Pancreas (tissue), 10 donors: Measurements from ENCODE around the gene SCAF8. TPM values are rescaled to one million over a fixed set of nuclear protein-coding genes. Genes with fewer than 3 reads are reported as not detected.
A peak's percentile ranks its signal among the peaks of the same experiment; 100 is the strongest.
"Not testable (repeated sequence)": the region's sequence is repeated elsewhere in the genome, so short reads cannot be mapped to it uniquely, and the experiment has no call there.

Experiments
- ATAC-seq, 4 donors: fragments of 200-7000 bp; cut with Tn5 transposase; one replicate each; pipeline versions ENCODE4 v1.8.0 to v1.9.1; 2020; ENCODE audit warnings: mild to moderate bottlenecking in 4 of 4, moderate library complexity in 4 of 4
- DNase-seq, 6 donors: peaks; one replicate each; pipeline ENCODE4 v3.0.0-alpha.2; 2020
- FAIRE-seq: peaks from 2 replicates; lab custom pipeline; 2012; peaks lifted over from hg19 to GRCh38; lab: Jason Lieb, UNC
- H3K27ac ChIP-seq, 4 donors: fragments of 200-600 bp; sonication (generic); 1 replicate in 3 of 4; 2 replicates in 1 of 4; pipeline versions ENCODE4 v1.5.0 to v1.8.0; 2020
- H3K27me3 ChIP-seq, 4 donors: fragments of 200-600 bp; one replicate each; pipeline ENCODE4 v1.8.0; 2021
- H3K36me3 ChIP-seq, 3 donors: fragments of 200-600 bp; sonication (generic) in 1 of 3; one replicate each; pipeline versions ENCODE4 v1.5.0 to v1.8.0; 2020 to 2021
- H3K4me1 ChIP-seq, 3 donors: fragments of 200-600 bp; one replicate each; pipeline ENCODE4 v1.8.0; 2021
- H3K4me3 ChIP-seq, 4 donors: fragments of 200-600 bp; sonication (generic) in 2 of 4; one replicate each; pipeline versions ENCODE4 v1.5.0 to v1.8.0; 2020 to 2021
- H3K9me3 ChIP-seq, 4 donors: fragments of 200-600 bp; one replicate each; pipeline ENCODE4 v1.8.0; 2021
- WGBS, 2 donors: extraction: QIAGEN DNeasy Blood & Tissue Kit; methylation state at CpG; one replicate each; pipeline ENCODE4 v1.1.7; 2013; 5-methylcytosine and 5-hydroxymethylcytosine counted together
- intact Hi-C, 3 donors: fragments of 100-400 bp; cut with DNase I; formaldehyde crosslinking; loops; one replicate each; pipeline versions ENCODE4 v1.11.1 to v1.14.2; 2022
- polyA plus RNA-seq, 2 donors: library from polyadenylated mRNA; stranded (reverse); fragments of 200-250 nt; gene quantifications; one replicate each; pipeline ENCODE4 v1.2.3, GENCODE V29; 2013
- total RNA-seq, 6 donors: library from RNA; stranded (reverse); fragmentation: NEBNext Ultra II Directional in 4 of 6; extraction: Animal tissue kit (Norgen Biotek cat#: 25700) in 4 of 6; gene quantifications; one replicate each; pipeline versions ENCODE4 v1.2.1 to v1.2.4, GENCODE V29; 2021 to 2023
- TF ChIP-seq, protein P1 (sequence below), 4 donors: fragments of 200-600 bp; sonication (generic) in 3 of 4; IDR thresholded peaks; one replicate each; pipeline versions ENCODE4 v1.5.0 to v1.8.0; 2021; ENCODE audit warnings: antibody characterized with exemption in 4 of 4
- donor health status: healthy with polysubstance abuse.
- donor health status: DM: no; HTN: no; CAD: no; lungs with moderate emphysema.
- donor health status: DM: no; HTN: no; CAD: no.
- donor health status: control.
- donor health status: control.
- donor health status: Bipolar disorder and iron deficiency.
- donor health status: DM: yes; HTN: yes; CAD: no.
- donor health status: DM: no; HTN: no; CAD: no.
- donor health status: DM: no; HTN: no; CAD: no.
- donor health status: DM: yes; HTN: yes; CAD: no.

SCAF8 gene
- total and polyA plus RNA-seq, 8 donors, result 8.3 to 25.4 (median 16.2) TPM

DNA sequence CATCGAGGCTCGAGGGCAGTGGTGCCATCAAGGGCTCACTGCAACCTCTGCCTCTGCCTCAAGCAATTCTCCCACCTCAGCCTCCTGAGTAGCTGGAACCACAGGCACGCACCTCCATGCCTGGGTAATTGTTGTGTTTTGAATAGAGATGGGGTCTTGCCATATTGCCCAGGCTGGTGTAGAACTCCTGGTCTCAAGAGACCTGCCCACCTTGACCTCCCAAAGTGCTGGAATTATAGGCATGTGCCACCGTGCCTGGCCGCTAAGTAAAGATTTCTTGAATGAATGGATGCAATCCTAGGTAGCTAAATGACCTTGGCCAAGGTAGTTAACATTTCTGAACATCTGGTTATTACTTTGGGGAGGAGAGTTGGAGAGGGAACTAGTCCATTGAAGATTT lies 7.4 kb downstream of the SCAF8 start:
- Histone ChIP-seq H3K9me3 (no peaks in the 10 kb centered on the region), H3K27me3 (no peaks in the 10 kb centered on the region), H3K4me1 (peaks cover 17 to 42% (median 23%) of the 10 kb centered on the region in 3 donors), H3K4me3 (no peak overlapping the region), H3K36me3 (no peaks in the 10 kb centered on the region), H3K27ac (no peak overlapping the region)
- no peak for ATAC-seq
- 69 to 72% methylated on average over 5 of the region's 5 CpGs for WGBS, 2 donors
- no peak for DNase-seq
- TF ChIP-seq, protein P1, sequence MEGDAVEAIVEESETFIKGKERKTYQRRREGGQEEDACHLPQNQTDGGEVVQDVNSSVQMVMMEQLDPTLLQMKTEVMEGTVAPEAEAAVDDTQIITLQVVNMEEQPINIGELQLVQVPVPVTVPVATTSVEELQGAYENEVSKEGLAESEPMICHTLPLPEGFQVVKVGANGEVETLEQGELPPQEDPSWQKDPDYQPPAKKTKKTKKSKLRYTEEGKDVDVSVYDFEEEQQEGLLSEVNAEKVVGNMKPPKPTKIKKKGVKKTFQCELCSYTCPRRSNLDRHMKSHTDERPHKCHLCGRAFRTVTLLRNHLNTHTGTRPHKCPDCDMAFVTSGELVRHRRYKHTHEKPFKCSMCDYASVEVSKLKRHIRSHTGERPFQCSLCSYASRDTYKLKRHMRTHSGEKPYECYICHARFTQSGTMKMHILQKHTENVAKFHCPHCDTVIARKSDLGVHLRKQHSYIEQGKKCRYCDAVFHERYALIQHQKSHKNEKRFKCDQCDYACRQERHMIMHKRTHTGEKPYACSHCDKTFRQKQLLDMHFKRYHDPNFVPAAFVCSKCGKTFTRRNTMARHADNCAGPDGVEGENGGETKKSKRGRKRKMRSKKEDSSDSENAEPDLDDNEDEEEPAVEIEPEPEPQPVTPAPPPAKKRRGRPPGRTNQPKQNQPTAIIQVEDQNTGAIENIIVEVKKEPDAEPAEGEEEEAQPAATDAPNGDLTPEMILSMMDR (IDR thresholded peaks at IDR 0.05), result no peak
- intact Hi-C loops, result no loop called here
- FAIRE-seq, result no peak

DNA sequence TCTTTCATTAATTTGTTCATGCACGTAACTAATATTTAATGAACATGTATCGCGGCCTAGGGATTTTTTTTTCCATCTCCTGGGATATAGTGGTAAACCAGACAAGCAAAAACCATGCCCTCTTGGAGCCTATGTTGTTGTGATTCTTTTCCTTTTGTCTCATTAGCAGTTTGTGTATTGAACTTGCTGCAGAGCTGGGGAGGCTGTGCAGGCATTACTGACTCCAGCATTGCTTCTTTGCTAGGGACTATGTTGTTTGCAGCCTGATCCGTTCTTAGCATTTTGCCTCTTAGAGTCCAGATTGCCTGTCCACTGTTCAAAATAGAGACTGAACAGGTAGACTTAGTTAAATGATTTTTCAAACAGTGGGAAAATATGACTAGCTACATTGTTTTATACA lies 9.7 kb downstream of the SCAF8 start:
- TF ChIP-seq, protein P1 (IDR thresholded peaks at IDR 0.05), result no peak
- no peak for FAIRE-seq
- H3K36me3 ChIP-seq, result no peaks in the 10 kb centered on the region
- H3K27me3 ChIP-seq, result no peaks in the 10 kb centered on the region
- H3K4me1 ChIP-seq, result peaks cover 15 to 30% (median 20%) of the 10 kb centered on the region in 3 donors
- no peaks in the 10 kb centered on the region for H3K9me3 ChIP-seq
- H3K27ac ChIP-seq, result no peak overlapping the region
- WGBS, 2 donors, result 71 to 75% methylated on average over 4 of the region's 4 CpGs
- intact Hi-C loops, result no loop called here
- ATAC-seq, result peak in 1 of 4 donors; percentile 18
- no peak overlapping the region for H3K4me3 ChIP-seq
- no peak for DNase-seq

DNA sequence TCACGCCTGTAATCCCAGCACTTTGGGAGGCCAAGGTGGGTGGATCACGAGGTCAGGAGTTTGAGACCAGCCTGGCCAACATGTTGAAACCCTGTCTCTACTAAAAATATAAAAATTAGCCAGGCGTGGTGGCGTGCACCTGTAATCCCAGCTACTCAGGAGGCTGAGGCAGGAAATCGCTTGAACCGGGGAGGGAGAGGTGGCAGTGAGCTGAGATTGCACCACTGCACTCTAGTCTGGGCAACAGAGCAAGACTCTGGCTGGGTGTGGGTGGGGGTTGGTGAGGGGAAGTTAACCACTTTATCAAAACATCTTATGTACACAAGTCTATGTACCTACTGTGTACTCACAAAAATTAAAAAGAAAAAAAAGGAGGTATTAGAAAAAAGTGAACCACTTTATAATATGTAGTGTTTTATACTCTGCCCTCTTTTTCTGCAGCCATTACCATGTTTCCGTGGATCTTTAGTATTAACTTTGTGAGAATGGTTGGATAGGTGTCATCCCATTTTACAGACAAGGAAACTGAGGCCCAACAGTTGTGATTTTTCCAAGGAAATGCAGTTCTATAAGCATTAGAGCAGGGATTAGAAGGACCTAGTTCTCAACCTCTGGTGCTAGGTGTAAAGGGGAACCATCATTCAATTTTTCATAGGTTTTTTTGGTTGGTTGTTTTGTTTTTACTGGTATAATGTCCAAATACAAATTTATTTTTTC lies 11.0 kb downstream of the SCAF8 start:
- 95 to 96% methylated on average over 7 of the region's 7 CpGs for WGBS, 2 donors
- H3K4me1 ChIP-seq, result peaks cover 8 to 21% (median 14%) of the 10 kb centered on the region in 3 donors
- H3K27me3 ChIP-seq, H3K9me3 ChIP-seq, FAIRE-seq, intact Hi-C loops, DNase-seq, H3K4me3 ChIP-seq, H3K36me3 ChIP-seq, H3K27ac ChIP-seq: not testable (repeated sequence)
- ATAC-seq, result peak in 1 of 4 donors; percentile 21

DNA sequence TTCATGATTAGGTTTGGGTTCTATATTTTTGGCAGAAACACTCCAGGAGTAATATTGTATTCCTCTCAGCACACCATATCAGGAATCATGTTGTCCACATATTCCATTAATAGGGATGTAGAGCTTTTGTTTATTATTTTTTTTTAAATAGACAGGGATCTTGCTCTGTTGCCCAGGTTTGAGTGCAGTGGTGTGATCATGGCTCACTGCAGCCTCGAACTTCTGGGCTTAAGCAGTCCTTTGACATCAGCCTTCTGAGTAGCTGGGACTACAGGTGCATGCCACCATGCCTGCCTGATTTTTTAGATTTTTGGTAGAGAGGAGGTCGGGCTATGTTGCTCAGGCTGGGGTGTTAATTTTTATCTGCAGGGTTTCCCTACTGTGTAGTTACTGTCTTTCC lies 12.0 kb downstream of the SCAF8 start:
- no peak for FAIRE-seq
- H3K4me1 ChIP-seq, result peaks cover 7 to 19% (median 16%) of the 10 kb centered on the region in 3 donors
- DNase-seq, result no peak
- H3K9me3 ChIP-seq, result no peaks in the 10 kb centered on the region
- no peak for ATAC-seq
- intact Hi-C loops, result no loop called here
- no peak overlapping the region for H3K4me3 ChIP-seq
- H3K27me3 ChIP-seq, result no peaks in the 10 kb centered on the region
- TF ChIP-seq, protein P1 (IDR thresholded peaks at IDR 0.05), result no peak
- WGBS, 2 donors, result 83 to 84% methylated on average over 2 of the region's 2 CpGs
- H3K36me3 ChIP-seq, result no peaks in the 10 kb centered on the region
- H3K27ac ChIP-seq, result no peak overlapping the region

DNA sequence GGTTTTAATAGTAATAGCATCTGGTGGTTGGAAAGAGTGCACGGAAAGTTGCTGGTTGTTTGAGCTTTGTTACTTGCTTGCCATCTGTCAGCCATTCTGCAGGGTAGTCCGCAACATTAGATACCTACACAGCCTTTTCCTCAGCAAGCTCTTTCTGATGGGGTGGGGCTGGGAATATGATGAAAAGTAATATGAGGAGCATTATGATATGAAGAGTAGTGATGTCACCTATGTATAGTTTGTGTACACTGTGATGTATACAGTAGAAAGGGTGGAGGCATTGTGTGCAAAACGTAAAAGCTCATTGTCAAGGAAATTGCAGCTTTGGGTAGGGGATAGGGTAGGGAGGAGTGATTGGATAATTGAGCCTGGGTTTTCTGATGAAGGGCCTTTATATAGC lies 16.1 kb downstream of the SCAF8 start:
- 92 to 94% methylated on average over 3 of the region's 3 CpGs for WGBS, 2 donors
- DNase-seq (no peak), ATAC-seq (no peak), FAIRE-seq (no peak)
- Histone ChIP-seq H3K4me3 (no peak overlapping the region), H3K36me3 (no peaks in the 10 kb centered on the region), H3K4me1 (peaks cover 0 to 22% (median 14%) of the 10 kb centered on the region in 3 donors), H3K27me3 (no peaks in the 10 kb centered on the region), H3K9me3 (no peaks in the 10 kb centered on the region), H3K27ac (no peak overlapping the region)
- TF ChIP-seq, protein P1 (IDR thresholded peaks at IDR 0.05), result no peak
- intact Hi-C loops, result no loop called here
